GM19372 (cell line): ENCODE measurements around the gene FCRL6.

ENCODE experiments used
- ATAC-seq: cut with Tn5 transposase; IDR thresholded peaks from one replicate; pipeline ENCODE4 v1.9.1; 2021; ENCODE audit warnings: mild to moderate bottlenecking, low read depth, moderate library complexity; ENCODE audit not compliant: unreplicated experiment

The FCRL6 gene

DNA sequence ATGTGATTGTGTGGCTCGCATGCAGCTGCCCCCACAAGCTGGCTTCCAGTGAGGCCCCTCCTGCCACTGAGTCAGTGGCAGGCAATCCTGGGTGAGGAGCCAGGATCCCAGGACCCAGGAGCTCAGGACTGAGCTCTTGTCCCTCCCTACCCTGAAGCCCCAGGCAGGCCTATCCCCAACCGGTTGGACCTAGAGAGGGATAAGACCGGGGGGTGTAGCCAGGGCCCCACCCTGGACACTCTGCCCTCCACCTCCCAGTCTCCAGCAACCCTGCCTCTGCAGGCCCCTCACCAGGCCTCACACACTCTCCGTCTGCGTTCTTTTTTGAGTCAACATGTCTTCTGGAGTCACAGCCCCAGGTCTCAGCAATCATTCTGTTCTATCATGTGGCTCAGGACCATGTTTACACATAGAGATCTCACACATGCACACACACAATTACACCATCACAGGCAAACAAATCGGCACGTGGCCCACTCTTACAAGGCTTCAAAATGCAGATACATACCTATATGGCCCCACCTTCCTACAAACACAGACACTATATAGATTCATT, 57.7 kb downstream of the FCRL6 start:
- no peak for ATAC-seq

DNA sequence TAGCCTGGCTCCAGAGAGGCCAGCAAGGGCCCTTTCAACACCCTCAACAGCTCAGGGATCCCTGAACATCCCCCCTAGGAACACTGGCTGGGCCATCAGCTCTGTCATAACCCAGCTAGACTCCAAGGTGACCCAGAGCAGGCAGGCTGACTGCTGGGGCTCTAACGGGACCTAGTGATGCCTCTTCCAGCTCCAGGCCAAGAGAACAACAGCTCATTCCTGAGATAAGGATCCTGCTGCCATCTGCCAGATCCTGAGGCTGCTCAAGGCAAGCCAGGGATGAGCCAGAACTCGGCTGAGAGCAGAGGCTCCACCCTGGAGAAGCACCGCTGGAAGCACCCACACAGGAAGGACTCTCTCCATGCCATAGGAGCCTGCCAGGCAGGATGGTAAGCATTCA, 58.3 kb downstream of the FCRL6 start:
- no peak for ATAC-seq

DNA sequence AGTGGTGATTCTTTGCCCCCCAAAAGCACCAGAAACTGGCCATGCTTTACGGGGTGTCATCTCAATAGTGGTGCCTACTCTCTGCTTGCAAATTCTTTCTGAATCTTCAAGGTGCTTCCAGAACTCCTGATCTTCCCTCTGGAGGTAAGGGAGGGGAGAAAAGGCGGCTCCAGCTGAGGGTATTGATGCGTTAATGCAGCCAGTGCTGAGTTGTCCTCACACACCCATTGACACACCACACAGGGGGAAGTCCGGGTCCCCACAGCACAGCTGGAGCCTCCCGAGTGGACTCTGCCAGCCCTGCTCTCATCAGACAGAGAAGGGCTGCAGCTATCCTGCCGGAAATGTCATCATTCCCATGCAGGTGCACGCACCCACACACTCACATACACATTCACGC, 59.1 kb downstream of the FCRL6 start:
- no peak for ATAC-seq

DNA sequence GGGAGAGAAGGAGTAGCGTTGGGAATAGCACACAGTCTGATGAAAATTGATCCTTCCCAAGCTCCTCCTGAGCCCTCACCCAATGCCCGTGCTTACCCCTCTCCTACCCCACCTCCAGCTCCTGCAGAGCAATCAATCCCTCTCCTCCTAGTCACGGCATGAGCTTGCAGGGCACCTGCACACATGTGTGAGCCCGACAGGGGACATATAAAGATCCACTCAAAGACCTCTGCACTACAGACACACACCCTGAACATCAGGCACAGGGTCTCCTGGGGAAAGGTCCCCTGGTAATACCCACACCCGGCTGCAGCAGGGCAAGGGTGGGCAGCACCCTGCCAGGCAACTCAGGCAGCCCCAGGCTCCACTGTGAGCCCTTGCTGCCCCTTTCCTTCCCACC, 59.9 kb downstream of the FCRL6 start:
- no peak for ATAC-seq

DNA sequence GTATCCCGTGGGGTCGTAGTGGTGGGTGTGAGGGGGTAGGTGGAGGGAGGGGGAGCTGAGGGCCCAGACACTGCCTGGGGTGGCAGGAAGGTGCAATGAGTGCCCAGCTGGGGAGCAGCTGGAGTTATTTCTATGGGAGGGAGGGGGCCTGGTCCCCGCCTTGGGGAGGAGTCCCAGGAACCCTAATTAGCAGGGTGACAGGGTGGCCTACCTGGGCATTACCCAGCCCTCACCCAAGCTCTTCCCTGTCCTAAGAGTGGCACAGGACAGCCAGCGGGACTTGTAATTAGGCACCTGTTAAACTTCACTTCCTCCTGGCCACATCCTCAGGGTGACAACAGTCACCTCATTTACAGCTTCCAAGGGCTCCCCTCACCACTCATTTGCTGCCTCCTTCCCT, 60.4 kb downstream of the FCRL6 start, which contains the start of gene VSIG8:
TSS of gene VSIG8 (minus strand) at position 101 of the 400 bp plus-strand sequence. CDS start 136 bp downstream, outside the sequence.
- no peak for ATAC-seq

DNA sequence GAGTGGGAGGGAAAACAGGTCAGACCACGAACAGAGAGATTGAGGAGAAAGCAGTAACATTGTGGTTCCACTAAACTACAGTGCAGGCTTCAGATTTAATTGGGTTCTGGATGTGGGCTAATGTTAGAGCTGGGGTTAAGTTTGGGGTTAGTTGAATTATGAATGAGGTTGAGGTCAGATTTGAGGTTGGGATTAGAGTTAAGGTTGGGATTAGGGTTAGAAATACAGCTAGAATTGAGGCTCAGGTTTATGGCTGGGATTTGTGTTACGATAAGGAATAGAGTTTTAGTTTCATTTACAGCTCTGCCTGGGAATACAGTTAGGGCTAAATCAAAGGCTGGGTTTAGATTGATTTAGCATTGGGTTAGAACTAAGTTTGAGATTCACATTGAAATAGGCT, 62.1 kb downstream of the FCRL6 start:
- ATAC-seq, result no peak
